PFSK-1 (cell line): ENCODE measurements around the gene KIF18A.

Experiments used
- FOXP2 ChIP-seq: optimal IDR thresholded peaks from 2 replicates; pipeline ENCODE3; 2011; ENCODE audit warnings: borderline replicate concordance, control low read depth, inconsistent platforms; ENCODE audit not compliant: insufficient read depth; ENCODE audit errors: extremely low read length, extremely low read depth
- POLR2AphosphoS5 ChIP-seq: IDR thresholded peaks from 2 replicates; pipeline ENCODE4 v1.6.1; 2012; ENCODE audit warnings: low read depth, mild to moderate bottlenecking, control low read depth, low read length, moderate library complexity
- SIN3A ChIP-seq: IDR thresholded peaks from 2 replicates; pipeline ENCODE4 v1.6.1; 2012; ENCODE audit warnings: mild to moderate bottlenecking, low read length, moderate library complexity, borderline replicate concordance; ENCODE audit not compliant: insufficient read depth
- TAF1 ChIP-seq: IDR thresholded peaks from 2 replicates; pipeline ENCODE4 v1.6.1; 2012; ENCODE audit warnings: low read length, control low read depth, borderline replicate concordance; ENCODE audit not compliant: insufficient read depth
- TF ChIP-seq, protein P1 (sequence below), 2 experiments: IDR thresholded peaks; 2 replicates each; pipeline versions ENCODE4 v1.6.1 to v1.8.0; 2011 to 2012; ENCODE audit warnings: low read depth in 2 of 2, low read length in 2 of 2, control low read depth in 1 of 2, inconsistent platforms in 1 of 2, mild to moderate bottlenecking in 1 of 2, moderate library complexity in 1 of 2; ENCODE audit not compliant: insufficient read depth in 1 of 2

Gene KIF18A

GRCh38 chr11:28117712-28118111, 9.8 kb upstream of the KIF18A start:
- TF ChIP-seq TAF1, result no peak
- TF ChIP-seq, protein P1, sequence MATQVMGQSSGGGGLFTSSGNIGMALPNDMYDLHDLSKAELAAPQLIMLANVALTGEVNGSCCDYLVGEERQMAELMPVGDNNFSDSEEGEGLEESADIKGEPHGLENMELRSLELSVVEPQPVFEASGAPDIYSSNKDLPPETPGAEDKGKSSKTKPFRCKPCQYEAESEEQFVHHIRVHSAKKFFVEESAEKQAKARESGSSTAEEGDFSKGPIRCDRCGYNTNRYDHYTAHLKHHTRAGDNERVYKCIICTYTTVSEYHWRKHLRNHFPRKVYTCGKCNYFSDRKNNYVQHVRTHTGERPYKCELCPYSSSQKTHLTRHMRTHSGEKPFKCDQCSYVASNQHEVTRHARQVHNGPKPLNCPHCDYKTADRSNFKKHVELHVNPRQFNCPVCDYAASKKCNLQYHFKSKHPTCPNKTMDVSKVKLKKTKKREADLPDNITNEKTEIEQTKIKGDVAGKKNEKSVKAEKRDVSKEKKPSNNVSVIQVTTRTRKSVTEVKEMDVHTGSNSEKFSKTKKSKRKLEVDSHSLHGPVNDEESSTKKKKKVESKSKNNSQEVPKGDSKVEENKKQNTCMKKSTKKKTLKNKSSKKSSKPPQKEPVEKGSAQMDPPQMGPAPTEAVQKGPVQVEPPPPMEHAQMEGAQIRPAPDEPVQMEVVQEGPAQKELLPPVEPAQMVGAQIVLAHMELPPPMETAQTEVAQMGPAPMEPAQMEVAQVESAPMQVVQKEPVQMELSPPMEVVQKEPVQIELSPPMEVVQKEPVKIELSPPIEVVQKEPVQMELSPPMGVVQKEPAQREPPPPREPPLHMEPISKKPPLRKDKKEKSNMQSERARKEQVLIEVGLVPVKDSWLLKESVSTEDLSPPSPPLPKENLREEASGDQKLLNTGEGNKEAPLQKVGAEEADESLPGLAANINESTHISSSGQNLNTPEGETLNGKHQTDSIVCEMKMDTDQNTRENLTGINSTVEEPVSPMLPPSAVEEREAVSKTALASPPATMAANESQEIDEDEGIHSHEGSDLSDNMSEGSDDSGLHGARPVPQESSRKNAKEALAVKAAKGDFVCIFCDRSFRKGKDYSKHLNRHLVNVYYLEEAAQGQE (IDR thresholded peaks at IDR 0.05; ENCODE audit: insufficient read depth in 1 of 2, low read depth in 2 of 2, low read length in 2 of 2), result no peak
- no peak for TF ChIP-seq SIN3A
- no peak for TF ChIP-seq POLR2AphosphoS5
- TF ChIP-seq FOXP2, result no peak

DNA sequence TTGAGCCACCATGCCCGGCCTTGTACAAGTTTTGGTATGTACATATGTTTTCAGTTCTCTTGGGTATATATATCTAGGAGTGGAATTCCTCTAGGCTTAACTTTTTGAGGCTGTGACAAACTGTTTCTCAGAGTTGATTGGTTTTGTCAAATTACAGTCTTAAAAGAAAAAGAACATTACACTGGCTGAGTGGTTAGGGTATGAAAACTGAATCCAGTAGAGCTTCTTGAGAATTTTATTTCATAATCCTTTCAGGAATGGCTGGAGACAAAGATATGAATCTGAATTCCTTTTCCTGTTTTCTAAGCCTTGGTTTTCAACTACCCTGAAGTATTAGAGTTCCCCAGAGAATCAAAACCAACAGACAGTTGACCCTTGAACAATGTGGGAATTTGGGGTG, 6.8 kb upstream of the KIF18A start:
- TF ChIP-seq SIN3A (no peak), TAF1 (no peak), POLR2AphosphoS5 (no peak), FOXP2 (no peak)
- TF ChIP-seq, protein P1 (IDR thresholded peaks at IDR 0.05; ENCODE audit: insufficient read depth in 1 of 2, low read depth in 2 of 2, low read length in 2 of 2), result no peak

DNA sequence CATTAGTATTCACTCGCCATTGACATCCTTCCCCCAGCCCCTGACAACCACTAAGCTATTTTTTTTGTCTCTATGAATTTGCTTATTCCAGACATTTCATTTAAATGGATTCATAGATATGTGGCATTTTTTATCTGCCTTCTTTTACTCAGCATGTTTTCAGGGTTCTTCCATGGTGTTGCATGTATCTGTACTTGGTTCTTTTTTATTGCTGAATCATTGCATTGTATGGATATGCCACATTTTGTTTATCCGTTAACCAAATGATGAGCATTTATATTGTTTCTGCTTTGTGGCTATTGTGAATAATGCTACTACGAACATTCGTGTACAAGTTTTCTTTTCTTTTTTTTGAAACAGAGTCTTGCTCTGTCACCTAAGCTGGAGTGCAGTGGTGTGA, 6.2 kb upstream of the KIF18A start:
- TF ChIP-seq POLR2AphosphoS5 (no peak), FOXP2 (no peak), SIN3A (no peak), TAF1 (no peak)
- TF ChIP-seq, protein P1 (IDR thresholded peaks at IDR 0.05; ENCODE audit: insufficient read depth in 1 of 2, low read depth in 2 of 2, low read length in 2 of 2), result no peak

- TF ChIP-seq FOXP2 (no peak), TAF1 (no peak), SIN3A (no peak), POLR2AphosphoS5 (no peak)
- TF ChIP-seq, protein P1 (IDR thresholded peaks at IDR 0.05; ENCODE audit: insufficient read depth in 1 of 2, low read depth in 2 of 2, low read length in 2 of 2), result no peak
Observed at GRCh38 chr11:28110821-28111200, 2.9 kb upstream of the KIF18A start.

DNA sequence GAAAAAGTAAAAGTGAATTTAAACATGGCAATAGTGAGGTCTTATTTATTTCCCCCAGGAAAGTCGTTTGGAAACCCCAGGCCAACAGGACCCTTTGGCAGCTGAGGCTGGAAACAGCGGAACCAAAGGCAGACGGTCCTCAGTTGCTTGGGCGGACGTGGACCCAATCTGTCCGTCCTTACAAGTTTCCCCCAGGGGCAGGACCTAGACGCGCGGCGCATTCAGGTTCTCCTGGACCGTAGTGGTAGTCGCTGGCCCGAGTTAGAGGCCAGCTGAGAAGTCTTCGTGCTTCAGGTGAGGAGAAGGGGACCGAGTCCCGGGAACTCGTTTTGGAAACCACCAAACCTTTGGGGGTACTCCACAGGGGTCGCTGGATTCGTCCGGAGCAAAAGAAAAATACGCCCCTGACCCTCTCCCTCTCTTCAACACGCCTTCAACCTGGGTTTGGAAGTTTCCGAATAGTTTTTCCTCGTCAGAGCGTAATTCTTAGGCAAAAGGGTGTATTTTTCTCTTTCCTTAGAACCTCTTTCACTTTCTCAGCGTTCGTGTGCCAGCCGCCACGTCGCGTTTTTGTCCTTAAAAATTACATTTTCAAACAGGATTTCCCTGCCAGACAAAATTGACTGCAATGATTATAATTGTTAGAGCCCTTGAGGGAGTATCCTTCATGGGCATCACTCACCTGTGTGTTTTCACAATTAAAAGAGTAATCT, 2.3 kb upstream of the KIF18A start:
- TF ChIP-seq FOXP2 (peak; percentile 73), SIN3A (peak; percentile 97; the same call in 1 of the 2 replicates), TAF1 (peak; percentile 99), POLR2AphosphoS5 (peak; percentile 87; the same call in 1 of the 2 replicates)
- TF ChIP-seq, protein P1 (IDR thresholded peaks at IDR 0.05; ENCODE audit: insufficient read depth in 1 of 2, low read depth in 2 of 2, low read length in 2 of 2), result peak; percentile 43 to 69; a peak in 2 of 4 replicates
